Stimulated activated CD8-positive, alpha-beta memory T cell treated with anti-CD3 and anti-CD28 coated beads, Interleukin-15, amount 100 ng/mL, for 24 hours (primary cell): Measurements from ENCODE around the gene TBC1D20.
A peak's percentile ranks its signal among the peaks of the same experiment; 100 is the strongest.

ENCODE experiments used
- DNase-seq: peaks from one replicate; pipeline ENCODE4 v3.0.0-alpha.2; 2020; ENCODE audit warnings: low read depth

Gene TBC1D20

DNA sequence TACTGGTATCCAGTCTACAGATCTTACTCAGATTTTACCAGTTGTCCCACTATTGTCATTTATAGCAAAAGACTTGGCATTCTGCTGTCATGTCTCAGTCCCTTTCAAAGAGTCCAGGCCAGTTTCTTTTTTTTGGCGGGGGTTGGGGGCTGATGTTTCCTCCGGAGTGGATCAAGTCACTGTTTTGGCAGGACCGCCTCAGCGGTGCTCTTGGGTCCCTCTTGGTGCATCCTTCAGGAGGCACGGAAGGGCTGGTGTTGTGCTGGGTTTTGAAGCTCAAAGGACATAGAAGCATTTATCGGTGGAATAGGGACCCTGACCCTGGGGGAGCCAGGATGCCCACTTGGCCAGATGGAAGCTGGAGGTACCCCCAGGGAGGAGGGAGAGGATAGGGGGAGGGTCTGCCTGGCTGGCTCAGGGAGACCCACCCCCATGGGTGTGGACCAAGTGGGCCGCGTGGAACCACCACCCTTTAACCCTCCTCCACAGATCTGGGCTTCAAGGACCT, 43.4 kb downstream of the TBC1D20 start:
- no peak for DNase-seq

DNA sequence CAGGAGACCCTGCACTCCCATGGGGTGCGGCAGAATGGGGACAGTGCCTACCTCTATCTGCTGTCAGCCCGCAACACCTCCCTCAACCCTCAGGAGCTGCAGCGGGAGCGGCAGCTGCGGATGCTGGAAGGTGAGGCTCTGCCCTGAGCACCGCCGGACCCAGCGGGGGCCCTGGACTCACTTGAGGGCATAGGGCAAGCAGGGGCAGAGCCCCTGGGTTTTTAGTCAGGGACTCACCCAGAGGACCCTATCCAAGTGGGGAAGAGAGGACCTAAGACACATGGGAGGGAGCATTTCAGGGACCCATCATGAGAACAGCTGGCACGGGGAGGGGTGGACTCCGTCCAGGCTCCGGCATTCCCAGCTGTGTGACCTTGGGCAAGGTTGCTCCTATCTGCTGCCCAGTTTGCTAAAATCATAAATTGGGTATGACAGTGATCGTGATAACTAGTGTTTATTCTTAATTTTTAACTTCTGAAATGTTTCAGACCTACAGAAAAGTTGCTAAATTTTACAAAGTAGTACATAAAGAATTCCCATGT, 44.5 kb downstream of the TBC1D20 start:
- no peak for DNase-seq

- DNase-seq, result no peak
Observed at GRCh38 chr20:416950-417800, 45.2 kb downstream of the TBC1D20 start.

- DNase-seq, result no peak
Observed at GRCh38 chr20:415820-416322, 46.5 kb downstream of the TBC1D20 start.

DNA sequence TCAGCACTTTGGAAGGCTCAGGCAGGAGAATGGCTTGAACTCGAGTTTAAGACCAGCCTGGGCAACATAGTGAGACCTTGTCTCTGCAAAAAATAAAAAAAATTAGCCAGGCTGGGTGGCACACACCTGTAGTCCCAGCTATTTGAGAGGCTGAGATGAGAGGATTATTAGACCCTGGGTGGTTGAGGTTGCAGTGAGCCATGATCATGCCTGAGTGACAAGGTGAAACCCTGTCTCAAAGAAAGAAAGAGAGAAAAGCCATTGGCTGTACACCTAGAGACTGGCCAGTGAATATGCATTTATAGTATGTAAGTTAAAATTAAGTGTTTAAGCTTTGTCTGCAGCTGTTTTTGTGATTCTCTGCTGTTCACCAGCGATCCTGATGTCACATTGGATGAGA, 48.2 kb downstream of the TBC1D20 start:
- no peak for DNase-seq

GRCh38 chr20:412081-412480, 50.3 kb downstream of the TBC1D20 start:
- no peak for DNase-seq

DNA sequence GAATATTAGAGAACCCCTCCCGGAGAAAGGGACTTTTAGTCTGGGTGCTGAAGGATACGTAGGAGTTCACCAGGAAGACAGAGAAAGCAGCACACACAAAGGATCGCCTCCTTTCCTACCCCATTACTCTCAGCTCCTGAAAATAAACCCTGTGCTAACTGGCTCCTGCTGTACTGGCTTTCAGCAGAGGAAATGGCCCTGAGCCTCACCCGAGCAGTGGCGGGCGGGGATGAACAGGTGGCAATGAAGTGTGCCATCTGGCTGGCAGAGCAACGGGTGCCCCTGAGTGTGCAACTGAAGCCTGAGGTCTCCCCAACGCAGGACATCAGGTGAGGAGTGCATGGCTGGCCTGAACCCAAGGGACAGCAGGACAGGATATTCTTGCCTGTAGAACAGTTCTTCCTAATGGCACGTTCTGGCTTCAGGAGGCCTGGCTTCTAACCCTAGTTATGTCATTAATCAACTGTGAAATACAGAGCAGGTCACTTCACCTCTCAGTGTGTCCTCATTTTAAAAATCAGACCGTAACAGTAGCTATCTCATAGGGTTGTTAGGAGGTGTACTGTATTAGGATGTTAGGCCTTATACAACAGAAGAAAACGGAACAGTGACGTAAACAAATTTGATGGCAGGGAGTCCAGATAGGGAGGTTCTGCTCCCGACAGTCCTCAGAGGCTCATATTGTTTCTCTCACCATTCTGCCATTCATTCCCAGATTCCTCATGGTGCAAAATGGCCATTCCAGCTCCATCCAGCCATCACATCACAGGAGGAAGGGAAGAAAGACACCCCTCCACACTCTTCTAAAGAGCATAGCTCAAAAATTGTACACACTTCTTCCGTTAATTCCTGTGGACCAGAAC, 52.4 kb downstream of the TBC1D20 start:
- DNase-seq, result no peak

- DNase-seq, result no peak
Observed at GRCh38 chr20:408843-409696, 53.3 kb downstream of the TBC1D20 start.

- DNase-seq, result peak; percentile 76
Observed at GRCh38 chr20:407953-408842, 54.1 kb downstream of the TBC1D20 start, which contains the start of gene RBCK1. TSS of gene RBCK1 (plus strand) at chr20:408299. CDS start at chr20:408758, 459 bp downstream.

GRCh38 chr20:407133-407952, 55.0 kb downstream of the TBC1D20 start:
- peak; percentile 37 for DNase-seq

DNA sequence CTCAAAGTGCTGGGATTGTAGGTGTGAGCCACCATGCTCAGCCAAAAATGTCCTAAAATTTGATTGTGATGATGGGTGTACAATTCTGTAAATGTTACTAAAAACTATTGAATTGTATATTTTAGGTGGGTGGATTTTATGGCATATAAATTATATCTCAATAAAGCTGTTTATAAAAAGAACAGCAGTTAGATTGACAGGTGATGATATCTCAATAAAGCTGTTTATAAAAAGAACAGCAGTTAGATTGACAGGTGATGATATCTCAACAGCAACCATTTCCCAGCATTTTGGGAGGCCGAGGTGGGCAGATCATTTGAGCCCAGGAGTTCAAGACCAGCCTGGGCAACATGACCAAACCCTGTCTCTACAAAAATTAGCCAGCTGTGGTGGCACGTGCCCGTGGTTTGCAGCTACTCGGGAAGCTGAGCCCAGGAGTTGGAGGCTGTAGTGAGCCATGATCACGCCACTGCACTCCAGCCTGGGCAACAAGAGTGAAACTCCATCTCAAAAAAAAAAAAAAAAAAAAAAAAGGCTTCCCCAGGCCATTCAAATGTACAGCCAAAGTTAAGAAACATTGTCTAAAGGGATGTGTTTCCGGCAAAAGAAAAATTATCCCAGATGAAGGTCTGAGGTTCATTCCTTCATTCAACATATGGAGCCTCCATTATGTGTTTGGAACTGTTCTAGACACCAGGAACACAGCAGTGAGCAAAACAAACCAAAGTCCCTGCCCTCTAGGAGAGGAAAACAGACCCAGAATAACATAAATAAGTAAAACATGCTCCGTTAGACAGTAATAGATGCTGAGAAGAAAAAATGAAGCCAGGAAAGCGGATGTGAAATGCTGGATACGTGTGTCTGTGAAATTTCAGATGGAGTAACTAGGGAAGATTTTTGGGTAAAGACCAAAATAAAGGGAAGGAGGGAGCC, 55.9 kb downstream of the TBC1D20 start:
- DNase-seq, result no peak

DNA sequence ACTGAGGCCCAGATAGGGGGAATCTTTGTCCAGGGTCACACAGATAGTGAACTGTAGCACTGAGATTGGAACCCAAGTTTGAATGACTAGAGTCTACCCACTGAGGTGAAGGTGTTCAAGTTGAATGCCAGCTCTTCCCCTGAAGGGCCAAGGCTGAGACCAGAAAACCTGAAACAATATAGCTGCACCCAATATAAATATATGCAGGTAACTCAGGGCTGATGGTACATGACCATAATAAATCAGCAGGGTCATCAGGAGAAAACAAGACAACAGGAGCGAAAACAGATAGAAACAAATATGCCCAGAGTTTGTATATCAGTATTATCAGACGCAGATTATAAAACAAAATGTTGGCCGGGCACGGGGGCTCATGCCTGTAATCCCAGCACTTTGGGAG, 58.2 kb downstream of the TBC1D20 start:
- no peak for DNase-seq

DNA sequence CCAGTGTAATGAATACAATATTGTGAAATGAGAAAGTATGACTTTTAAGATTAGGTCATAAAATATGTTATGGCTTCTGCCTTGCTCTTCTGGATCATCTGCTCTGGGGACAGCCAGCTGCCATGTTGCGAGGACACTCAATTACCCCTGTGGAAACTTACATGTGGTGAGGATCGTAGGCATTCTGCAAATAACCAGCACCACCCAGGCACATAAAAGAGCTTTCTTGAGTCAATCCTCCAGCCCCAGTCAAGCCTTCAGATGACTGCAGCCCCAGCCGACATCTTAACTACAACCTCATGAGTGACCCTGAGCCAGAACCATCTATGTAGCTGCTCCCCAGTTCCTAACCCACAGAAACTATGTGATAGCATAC, 58.8 kb downstream of the TBC1D20 start:
- no peak for DNase-seq

DNA sequence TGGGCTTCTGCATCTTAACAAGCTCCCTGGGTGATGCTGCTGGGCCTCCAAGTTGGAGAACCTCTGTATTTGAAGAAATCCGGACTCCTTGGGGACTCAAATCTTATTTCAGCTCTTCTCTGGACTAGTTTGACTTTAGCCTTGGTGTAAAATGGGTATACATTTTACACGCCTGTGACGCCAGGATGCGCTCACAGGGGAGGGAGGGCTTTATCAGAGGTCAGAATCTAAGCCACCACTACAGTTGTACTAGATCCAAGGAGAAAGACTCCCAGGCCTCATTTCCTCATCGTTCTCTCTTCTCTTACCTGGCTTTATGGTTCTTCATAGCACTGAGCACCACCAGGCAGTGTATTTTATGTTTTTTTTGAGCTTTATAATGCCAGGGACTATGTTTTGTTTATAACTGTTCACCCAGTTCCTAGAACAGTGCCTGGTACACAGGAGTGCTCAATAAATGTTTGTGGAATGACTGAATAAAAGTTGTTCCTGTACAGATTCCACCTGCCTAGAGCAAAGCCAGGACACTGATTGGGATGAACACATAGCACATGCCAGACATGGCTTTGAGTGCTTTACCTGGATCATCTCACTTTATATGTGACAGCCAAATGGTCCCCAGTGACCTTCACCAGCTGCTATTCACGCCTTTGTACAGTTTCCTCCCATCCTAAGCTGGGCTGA, 59.3 kb downstream of the TBC1D20 start:
- no peak for DNase-seq

GRCh38 chr20:402496-402885, 59.8 kb downstream of the TBC1D20 start:
- DNase-seq, result no peak

GRCh38 chr20:401682-402495, 60.4 kb downstream of the TBC1D20 start:
- DNase-seq, result no peak
